HCEC 1CT (cell line): ENCODE results near the gene NAV3.
A peak's percentile ranks its signal among the peaks of the same experiment; 100 is the strongest.

Source experiments
- DNase-seq: peaks from one replicate; pipeline ENCODE4 v3.0.0-alpha.2; 2017

NAV3 gene

DNA sequence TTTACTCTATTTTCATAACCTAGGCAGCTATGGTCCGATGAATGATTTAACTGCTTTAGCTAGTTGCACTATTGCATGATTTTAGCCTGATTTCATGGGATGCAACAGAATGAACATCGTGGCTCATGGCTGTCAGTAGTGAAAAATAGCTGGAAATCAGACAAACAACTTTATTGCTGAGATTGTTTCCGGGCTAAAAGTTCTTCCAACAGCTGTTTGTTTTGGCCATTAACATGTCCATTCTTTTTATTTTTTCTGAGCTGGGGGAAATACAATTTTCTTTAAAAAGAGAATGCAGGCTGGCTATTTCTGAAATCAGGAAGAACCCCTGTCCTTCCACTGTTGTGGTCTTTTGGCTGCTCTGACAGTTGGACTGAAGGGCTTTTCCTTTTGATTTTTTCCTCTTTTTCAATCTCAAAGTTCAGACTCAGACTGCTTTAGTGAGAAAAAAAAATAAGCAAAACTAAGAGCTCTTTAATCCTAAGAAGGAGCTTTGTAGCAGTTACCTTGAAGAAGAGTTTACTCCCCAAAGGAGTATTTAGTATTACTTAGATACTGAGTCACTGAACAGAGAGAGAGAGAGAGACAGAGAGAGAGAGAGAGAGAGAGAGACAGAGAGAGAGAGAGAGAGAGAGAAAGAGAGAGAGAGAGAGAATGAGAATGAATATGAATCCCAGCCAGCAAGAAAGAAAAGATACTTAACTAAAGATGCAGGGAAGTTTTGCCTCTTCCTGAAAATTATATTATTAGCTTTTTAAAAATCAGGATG is at the start of gene NAV3:
TSS of gene NAV3 (plus strand) at position 312 of the 769 bp plus-strand sequence. CDS start 568 bp downstream, outside the sequence.
- DNase-seq: no peak

GRCh38 chr12:77782034-77782433 is 48.7 kb upstream of the NAV3 start:
- DNase-seq: no peak

- DNase-seq: no peak
These were observed 47.9 kb upstream of the NAV3 start for GRCh38 chr12:77782766-77783165.

DNA sequence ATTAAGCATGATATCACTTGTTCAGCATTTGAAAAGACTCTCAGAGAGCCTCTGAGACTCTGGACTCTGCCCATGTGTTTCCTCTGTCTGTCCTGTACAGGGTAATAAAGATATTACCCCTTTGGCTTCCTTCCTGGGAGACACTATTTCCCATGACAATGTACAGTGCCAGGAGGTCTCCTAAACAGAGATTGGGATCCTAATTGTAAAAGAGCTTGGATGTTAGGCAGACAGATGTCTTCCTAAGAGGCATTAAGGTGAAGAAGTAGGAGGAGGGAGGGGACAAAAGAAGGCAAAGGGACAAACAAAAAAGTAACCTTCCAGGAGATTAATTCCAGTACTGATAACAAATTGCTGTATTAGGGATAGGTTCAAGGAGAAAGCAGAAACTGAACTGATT is 45.5 kb upstream of the NAV3 start:
- DNase-seq: no peak

DNA sequence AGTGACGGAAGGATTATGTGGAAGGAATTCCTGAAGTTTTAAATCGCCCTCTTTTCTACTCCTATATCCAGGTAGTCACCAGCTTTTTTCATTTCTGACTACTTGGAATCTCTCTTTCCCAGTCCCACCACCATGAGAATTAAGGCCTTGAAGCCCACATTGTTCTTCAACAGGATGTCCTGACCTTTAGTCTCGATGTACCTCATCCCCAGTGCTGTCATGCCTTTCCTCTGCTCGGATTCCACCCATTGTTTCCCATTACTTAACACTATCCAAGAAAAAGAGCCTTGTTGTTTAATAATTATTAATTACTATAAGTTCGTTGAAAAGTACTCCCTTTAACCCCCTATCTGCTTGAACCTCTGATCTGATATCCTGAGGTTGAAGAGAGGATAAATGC is 44.0 kb upstream of the NAV3 start:
- DNase-seq: no peak

DNA sequence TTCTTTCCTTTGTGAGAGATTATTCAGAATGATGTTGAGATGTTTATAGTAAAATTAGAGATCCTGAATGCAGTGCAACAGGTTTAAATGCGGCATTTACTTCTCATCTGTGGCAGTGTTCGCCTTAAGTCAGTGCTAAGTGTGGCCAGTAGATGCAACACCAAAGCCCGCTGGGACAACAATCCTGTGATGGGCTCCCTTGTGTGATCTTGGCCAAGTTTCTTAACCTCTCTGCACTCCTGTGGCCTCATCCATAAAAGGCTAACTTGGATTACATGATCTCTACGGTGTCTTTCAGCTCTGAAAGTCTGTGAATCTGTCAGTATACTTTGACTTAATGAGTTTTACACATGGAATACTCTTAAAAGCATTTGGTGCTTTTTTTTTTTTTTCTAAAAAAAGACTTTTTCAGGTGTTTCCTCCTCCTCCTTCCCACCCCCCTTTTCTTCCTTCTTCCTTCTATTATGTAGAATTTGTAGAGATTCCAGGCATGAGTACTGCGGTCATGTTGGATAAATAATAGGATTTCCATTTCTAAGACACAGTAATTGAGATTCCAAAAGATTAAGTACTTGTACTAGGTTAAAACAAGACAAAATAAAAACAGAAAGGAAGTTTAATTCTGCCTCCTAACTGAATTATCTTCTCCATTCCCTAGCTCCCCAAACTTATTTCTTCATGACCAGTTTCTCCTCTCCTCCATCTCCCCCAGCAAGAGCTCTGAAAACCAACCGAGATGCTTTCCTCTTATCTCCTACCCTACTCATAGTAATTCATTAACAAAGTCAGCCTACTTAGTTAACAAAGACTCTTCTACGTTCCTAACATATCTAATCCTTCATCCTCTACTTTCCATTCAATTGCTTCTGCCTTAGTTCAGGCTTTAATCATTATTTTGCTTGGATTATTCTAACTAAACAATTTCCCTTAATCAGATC is 42.2 kb upstream of the NAV3 start:
- no peak for DNase-seq

DNA sequence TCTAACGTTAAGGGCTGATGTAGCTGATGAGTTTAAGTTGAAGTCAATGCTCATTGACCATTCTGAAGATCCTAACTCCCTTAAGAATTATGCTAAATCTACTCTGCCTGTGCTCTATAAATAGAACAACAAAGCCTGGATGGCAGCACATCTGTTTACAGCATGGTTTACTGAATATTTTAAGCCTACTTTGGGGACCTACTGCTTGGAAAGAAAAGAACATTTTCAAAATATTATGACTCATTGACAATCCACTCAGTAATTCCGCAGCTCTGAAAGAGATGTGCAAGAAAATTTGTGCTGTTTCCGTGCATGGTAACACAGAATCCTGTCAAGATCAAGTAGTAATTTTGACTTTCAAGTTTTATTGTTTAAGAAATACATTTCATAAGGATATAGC is 35.0 kb upstream of the NAV3 start:
- peak; percentile 41 for DNase-seq

GRCh38 chr12:77796775-77797174 is 33.9 kb upstream of the NAV3 start:
- peak; percentile 54 for DNase-seq

DNA sequence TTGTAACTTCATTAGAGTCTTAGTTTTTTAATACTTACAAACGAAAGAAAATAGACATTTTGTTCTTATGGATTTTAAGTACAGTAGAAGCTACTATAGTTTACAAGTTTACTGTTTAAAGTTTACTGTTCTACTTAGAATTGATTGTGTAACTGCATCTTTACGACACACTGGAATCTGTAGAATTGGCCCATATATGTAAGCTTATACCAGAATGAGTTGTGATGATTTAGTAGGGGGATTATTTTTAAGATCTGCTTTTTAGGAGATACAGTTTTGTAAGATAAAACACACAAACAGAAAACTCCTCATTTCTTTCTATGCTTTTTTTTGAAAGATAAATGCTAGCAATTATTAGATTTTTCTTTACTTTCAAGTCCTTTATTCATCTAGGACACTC is 30.2 kb upstream of the NAV3 start:
- DNase-seq: no peak

DNA sequence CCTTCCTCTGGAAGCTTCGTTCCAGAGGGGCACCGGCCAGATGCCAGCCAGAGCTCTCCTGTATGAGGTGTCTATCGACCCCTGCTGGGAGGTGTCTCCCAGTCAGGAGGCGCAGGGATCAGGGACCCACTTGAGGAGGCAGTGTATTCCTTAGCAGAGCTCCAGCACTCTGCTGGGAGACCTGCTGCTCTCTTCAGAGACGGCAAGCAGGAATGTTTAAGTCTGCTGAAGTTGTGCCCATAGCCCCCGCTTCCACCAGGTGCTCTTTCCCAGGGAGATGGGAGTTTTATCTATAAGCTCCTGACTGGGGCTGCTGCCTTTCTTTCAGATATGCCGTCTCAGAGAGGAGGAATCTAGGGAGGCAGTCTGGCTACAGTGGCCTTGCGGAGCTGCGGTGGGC is 22.2 kb upstream of the NAV3 start:
- DNase-seq: no peak

GRCh38 chr12:77813558-77813957 is 17.1 kb upstream of the NAV3 start:
- no peak for DNase-seq

GRCh38 chr12:77814386-77814785 is 16.3 kb upstream of the NAV3 start:
- DNase-seq: no peak

- DNase-seq: no peak
These were observed 14.5 kb upstream of the NAV3 start for GRCh38 chr12:77816196-77816595.

DNA sequence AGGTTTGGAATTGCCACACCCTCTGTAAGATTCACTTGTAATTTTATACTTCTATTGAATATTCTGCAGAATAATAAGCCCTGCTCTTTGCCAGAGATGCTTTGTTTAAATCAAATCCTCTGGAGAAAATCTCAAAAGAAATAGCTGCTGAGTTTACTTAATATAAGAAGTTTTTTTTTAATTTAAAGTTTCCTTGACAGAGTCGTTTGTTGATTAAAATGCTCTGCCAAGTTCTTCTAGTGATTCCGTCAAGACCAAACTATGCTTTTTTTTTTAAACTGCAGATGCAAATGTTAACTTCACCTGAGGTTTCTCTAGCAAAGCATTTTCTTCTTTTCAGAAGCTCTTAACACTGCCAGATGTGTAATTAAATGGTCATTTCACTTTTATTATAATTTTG is 13.4 kb upstream of the NAV3 start:
- no peak for DNase-seq

DNA sequence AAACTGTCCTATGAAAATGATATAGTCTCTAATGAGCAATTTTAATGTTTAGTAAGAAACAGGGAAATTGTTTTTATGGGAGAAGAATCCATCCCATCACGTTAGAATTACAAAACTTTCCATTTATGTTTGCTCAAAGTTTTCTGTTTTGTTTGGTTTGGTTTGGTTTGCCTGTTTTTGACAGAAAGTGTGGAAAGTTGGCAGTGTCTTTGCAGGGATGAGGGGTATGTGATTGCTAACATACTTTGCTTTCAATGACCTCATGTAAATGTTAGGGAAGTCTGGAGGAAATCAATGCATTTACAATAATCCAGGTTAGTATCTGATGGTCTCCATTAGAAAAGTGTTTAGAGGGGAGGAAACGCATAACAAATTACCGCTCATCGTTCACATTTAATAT is 12.3 kb upstream of the NAV3 start:
- DNase-seq: no peak

DNA sequence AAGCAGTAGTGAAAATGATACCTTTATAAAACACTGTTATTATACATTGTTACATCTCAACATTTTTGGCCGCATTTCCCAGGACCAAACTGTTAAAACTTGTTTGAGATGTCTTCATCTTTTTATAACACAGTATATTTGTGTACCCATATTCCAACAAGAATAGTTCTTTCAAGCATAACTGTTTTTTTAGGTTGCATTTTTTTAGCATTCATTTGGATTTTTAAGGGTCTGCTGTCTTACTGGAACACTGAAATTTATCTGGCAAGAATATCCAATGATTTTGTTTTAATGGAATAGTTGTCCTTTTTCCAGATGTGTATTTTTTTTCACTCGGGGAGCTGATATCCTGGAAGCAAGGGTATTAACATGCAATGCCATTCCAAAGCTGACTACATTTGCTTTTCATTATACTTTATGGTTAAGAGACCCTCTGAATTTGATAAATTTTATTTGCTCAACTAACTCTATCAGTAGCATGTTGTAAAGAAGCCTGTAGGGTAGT is 8.9 kb upstream of the NAV3 start:
- no peak for DNase-seq

- no peak for DNase-seq
These were observed 2.6 kb downstream of the NAV3 start for GRCh38 chr12:77833329-77833728.

DNA sequence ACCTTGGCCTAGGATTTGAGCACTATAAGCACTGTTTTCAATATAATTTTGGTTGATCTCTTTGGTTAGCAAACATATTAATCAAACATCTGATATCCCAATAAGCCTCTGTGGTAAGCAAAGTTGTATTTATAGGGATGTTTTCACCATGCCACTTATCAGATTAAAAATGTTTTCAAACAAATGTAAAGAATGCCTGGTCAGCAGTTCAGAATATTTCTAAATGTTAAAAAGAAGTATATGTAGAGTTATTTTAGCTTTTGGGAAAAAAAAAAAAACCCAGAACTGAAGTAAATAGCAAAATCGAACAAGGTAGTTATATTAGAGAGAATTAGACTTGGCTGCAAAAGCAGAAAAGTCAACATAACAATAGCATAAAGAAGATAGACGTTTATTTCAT is 3.9 kb downstream of the NAV3 start:
- no peak for DNase-seq

- no peak for DNase-seq
These were observed 5.3 kb downstream of the NAV3 start for GRCh38 chr12:77835969-77836368.

DNA sequence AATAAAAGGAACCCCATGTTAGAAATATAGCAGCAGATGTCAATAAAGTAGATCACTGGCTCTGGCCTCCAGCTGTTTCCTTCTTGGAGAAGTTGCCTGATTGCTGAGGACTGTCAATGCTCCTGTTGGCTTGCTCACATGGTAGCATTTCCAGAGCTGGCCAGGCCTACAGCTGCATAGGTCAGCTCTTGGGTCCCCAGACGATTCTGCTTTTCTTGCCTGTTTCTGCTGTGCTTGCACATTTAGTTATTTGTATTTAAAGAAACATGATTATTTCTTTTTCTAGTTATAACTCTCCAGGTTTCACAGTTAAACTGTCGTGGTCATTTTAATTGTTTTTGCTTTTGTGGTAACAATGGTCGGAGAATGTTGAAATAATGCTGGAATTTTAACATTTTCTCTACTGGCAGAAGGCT is 7.2 kb downstream of the NAV3 start:
- DNase-seq: no peak

DNA sequence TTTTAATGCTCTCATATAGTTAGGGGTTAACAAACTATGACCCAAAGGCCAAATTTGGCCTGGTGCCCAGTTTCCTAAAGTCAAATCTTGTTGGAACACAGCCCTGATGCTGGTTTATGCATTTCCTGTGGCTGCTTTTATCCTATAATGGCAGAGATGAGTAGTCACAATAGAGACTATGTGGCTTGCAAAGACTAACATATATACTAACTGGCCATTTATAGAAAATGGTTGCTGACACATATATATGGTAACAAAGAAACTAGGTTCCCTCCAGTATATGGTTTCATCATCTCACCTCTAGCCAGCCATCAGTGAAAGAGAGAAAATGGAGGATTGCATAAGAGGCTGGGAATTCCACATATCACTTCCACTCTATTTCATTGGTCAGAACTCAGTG is 10.8 kb downstream of the NAV3 start:
- DNase-seq: no peak

GRCh38 chr12:77842430-77842829 is 11.7 kb downstream of the NAV3 start:
- no peak for DNase-seq

- peak; percentile 62 for DNase-seq
These were observed 15.1 kb downstream of the NAV3 start for GRCh38 chr12:77845831-77846230.

DNA sequence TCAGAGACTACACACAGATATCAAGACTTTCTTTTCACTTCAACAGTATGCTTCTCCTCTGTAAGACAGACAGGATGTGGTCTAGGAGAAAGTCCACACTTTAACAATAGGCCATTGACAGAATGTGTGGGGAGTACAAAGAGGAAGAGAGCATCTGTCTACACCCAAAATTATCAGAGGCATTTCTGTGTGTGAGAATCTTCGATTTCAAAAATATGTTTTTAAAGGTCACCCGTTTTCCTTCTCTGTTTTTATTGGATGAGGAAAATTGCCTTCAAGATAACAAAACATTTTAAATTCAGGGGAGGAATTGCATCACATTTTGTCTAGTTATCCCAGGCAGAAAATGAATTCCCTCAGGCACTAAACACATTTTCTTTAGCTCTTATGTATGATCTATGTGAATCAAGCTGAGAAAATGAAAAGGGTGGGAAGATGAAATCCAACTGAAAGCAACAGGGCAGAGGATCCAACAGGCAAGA is 16.4 kb downstream of the NAV3 start:
- no peak for DNase-seq
